ENCODE results near the gene BBS9.

GRCh38 chr7:33336820-33337219 lies 207.5 kb downstream of the BBS9 start:
- TF ChIP-seq POLR2A (IDR thresholded peaks at IDR 0.05; ENCODE audit: low read depth, low read length) = no peak
- TF ChIP-seq POLR2AphosphoS5 (IDR thresholded peaks at IDR 0.05; ENCODE audit: low read depth, low read length) = no peak

All from GM12892 (cell line).